ENCODE data around the gene RUFY3. TPM values are rescaled to one million over a fixed set of nuclear protein-coding genes. Genes with fewer than 3 reads are reported as not detected.
"Not testable (repeated sequence)": the region's sequence is repeated elsewhere in the genome, so short reads cannot be mapped to it uniquely, and the experiment has no call there.

The RUFY3 gene
- total and polyA plus RNA-seq, 2 of the 4 experiments (the other 2 are of a cell fraction): 19.6 to 28.9 TPM

- H3K9me3 ChIP-seq (ENCODE audit: control insufficient read depth, insufficient read depth, low read length); H3K4me2 ChIP-seq (ENCODE audit: low read depth, low read length); H2BK20ac ChIP-seq (ENCODE audit: low read depth, low read length); H3K9ac ChIP-seq (ENCODE audit: low read depth, low read length); H4K5ac ChIP-seq (ENCODE audit: low read depth, low read length); BruUV-seq (replicated peaks); POLR2A ChIA-PET (ENCODE audit: unreplicated experiment); H3K4ac ChIP-seq (ENCODE audit: low read depth, low read length); DNase-seq; H3K14ac ChIP-seq (replicated peaks; ENCODE audit: low read depth, low read length); H3K9me1 ChIP-seq (ENCODE audit: insufficient read depth, low read length); H3K18ac ChIP-seq (ENCODE audit: low read depth, low read length); H2BK120ac ChIP-seq (ENCODE audit: low read depth, low read length); H3K23ac ChIP-seq (ENCODE audit: low read depth, low read length); ATAC-seq (ENCODE audit: low read depth); H3K4me3 ChIP-seq (ENCODE audit: insufficient read depth, low read depth, low read length); H2AK5ac ChIP-seq (ENCODE audit: low read depth, low read length); H3K27ac ChIP-seq (ENCODE audit: insufficient read depth, low read length); H4K20me1 ChIP-seq (ENCODE audit: insufficient read depth, low read length); H3K56ac ChIP-seq (ENCODE audit: extremely low read depth, insufficient read depth, low read length); intact Hi-C loops (cut with micrococcal nuclease); H2AFZ ChIP-seq (replicated peaks; ENCODE audit: low read length, poor library complexity); H2AK9ac ChIP-seq (replicated peaks; ENCODE audit: low read depth, low read length, poor library complexity); in situ Hi-C loops (cut with MboI; ENCODE audit: low sequenced_read_pairs); H2BK15ac ChIP-seq (ENCODE audit: low read depth, low read length); CTCF ChIA-PET; H2BK5ac ChIP-seq (ENCODE audit: low read depth, low read length, poor library complexity, severe bottlenecking); H4K8ac ChIP-seq (ENCODE audit: low read depth in 2 of 2, low read length in 2 of 2); dilution Hi-C loops (cut with HindIII; ENCODE audit: low sequenced_read_pairs, unreplicated experiment); H3K79me1 ChIP-seq (ENCODE audit: low read depth in 1 of 2, low read length in 2 of 2); H3K27me3 ChIP-seq (ENCODE audit: control insufficient read depth, insufficient read depth, low read length); H3K4me1 ChIP-seq (ENCODE audit: control insufficient read depth, insufficient read depth, low read length); H4K91ac ChIP-seq (ENCODE audit: insufficient read depth, low read depth, low read length): not testable (repeated sequence)
- H3K36me3 ChIP-seq (ENCODE audit: control insufficient read depth, insufficient read depth, low read length): peaks cover 38% of the 10 kb centered on the region
- WGBS, 2 experiments (ENCODE audit: extremely low coverage in 2 of 2, insufficient read length in 1 of 2): no CpG with 5 or more reads among the region's 1 CpG
Observed at GRCh38 chr4:70769396-70769795, 47.6 kb downstream of the RUFY3 start.

Measured in IMR-90 (cell line).